ENCODE data around the gene LGALS9C.
"Not testable (repeated sequence)": the region's sequence is repeated elsewhere in the genome, so short reads cannot be mapped to it uniquely, and the experiment has no call there.

The LGALS9C gene

GRCh38 chr17:18530405-18530804 is 53.8 kb downstream of the LGALS9C start:
- not testable (repeated sequence) for DNase-seq (ENCODE audit: low read depth)

- DNase-seq (ENCODE audit: low read depth): not testable (repeated sequence)
These were observed 65.6 kb downstream of the LGALS9C start for GRCh38 chr17:18542234-18542633.

- DNase-seq (ENCODE audit: low read depth): not testable (repeated sequence)
These were observed 66.3 kb downstream of the LGALS9C start for GRCh38 chr17:18542907-18543306.

Measured in non-pigmented ciliary epithelial cell (primary cell).